HG03139 (cell line): ENCODE results near the gene NUP214.
"Not testable (repeated sequence)": the region's sequence is repeated elsewhere in the genome, so short reads cannot be mapped to it uniquely, and the experiment has no call there.

Experiments
- ATAC-seq: cut with Tn5 transposase; IDR thresholded peaks from one replicate; pipeline ENCODE4 v1.9.1; 2021; ENCODE audit not compliant: unreplicated experiment

Gene NUP214

GRCh38 chr9:131116281-131117120, 8.9 kb upstream of the NUP214 start:
- ATAC-seq, result no peak

DNA sequence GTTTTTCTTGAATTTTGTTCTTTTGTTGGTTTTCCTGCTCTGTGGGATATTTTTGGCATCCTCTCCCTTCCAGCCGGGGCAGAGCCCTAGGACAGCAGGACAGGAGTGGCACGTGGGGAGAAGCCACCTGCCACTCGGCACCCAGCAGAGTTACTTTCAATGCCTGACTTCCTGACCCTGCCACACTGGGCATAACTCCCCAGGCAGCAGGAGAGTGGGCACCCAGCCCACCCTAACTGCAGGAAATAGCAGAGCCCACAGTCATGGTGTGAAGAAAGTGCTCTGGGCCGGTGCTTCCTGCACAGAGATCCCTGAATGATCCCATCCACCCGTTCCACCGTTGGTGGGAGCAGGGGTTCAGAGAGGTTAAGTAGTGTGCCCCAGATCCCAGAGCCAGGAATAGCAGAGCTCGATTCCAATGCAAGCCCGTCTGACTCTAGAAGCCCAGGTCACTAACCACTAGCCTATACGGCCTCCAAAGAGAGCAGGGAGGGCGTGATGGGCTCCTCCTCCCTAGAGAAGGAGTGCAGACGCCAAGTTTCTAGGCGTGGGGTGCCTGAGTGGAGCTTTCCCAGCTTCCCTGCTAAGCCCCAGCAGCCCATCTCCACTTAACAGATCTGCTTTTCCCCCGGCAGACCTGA, 8.1 kb upstream of the NUP214 start:
- no peak for ATAC-seq

GRCh38 chr9:131117762-131118145, 7.6 kb upstream of the NUP214 start:
- no peak for ATAC-seq

GRCh38 chr9:131119600-131119999, 5.8 kb upstream of the NUP214 start:
- ATAC-seq, result no peak

GRCh38 chr9:131120620-131121228, 4.7 kb upstream of the NUP214 start:
- ATAC-seq, result no peak

DNA sequence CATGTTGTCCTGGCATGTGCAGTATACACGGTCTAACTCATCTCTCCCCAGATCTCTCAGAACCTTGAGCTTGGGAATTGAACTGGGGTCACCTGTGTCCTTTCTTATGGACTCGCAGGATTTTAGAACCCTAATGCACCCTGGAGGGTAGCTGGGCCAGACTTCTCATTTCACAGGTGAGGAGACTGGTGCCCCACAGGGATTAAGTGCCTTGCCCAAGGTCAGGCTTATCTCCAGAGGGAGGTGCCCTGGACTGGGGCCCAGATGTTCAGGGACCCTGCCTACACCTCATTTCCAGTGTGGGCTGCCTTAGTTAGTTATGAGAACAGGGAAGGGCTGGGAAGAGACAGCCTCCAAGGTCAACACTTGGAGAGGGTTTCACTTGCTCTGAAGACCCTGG, 4.0 kb upstream of the NUP214 start:
- no peak for ATAC-seq

GRCh38 chr9:131122158-131122557, 3.2 kb upstream of the NUP214 start:
- ATAC-seq, result no peak

DNA sequence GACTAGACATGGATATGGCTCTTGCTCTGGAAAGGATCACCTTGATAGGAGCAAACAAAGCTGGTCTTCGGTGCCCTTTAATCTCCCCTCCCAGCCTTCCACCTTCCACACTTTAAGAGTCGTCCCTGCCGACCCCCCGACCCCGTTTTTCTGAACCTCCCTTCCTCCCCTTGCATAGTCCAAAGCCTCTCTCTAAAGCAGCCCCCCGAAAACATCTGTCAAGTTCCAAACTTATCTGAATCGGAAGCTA, 423 bp upstream of the NUP214 start:
- ATAC-seq, result no peak

- ATAC-seq, result no peak
These were observed 657 bp downstream of the NUP214 start for GRCh38 chr9:131126059-131126426.

- no peak for ATAC-seq
These were observed 3.8 kb downstream of the NUP214 start for GRCh38 chr9:131129183-131129582.

DNA sequence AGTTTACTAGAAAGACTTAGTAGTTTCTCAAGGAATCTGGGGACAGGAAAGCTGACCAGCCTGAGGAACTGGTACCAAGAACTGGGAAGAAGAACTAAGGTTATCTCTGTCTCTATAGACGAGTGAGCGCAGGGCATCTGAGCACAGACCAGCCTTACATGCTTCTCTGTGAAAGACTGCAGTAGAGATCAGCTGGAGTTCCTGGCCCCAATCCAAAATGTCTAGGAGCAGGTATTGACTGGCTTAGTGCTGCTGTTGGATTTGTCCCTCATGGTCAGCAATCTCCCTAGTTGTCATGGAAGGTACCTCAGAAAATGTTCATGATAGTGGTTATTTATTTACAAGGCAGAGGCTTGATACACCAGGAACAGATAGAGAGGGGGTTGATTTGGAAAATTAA, 13.3 kb downstream of the NUP214 start:
- no peak for ATAC-seq

GRCh38 chr9:131140112-131140511, 14.7 kb downstream of the NUP214 start:
- no peak for ATAC-seq

DNA sequence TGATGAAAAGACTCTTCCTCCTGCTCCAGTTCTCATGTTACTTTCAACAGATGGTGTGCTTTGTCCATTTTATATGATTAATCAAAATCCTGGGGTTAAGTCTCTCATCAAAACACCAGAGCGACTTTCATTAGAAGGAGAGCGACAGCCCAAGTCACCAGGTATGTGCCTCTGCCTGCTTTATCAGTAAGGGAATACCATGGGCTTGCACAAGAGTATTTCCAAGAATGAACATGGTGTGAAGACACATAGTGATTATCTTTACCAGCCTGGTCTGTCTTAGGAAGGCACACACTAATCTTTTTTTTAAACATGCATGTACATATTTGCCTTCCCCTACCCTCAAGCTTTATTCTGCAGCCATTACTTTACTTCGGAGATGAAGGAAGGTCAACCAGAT, 15.2 kb downstream of the NUP214 start:
- ATAC-seq, result no peak

- no peak for ATAC-seq
These were observed 16.8 kb downstream of the NUP214 start for GRCh38 chr9:131142160-131142559.

DNA sequence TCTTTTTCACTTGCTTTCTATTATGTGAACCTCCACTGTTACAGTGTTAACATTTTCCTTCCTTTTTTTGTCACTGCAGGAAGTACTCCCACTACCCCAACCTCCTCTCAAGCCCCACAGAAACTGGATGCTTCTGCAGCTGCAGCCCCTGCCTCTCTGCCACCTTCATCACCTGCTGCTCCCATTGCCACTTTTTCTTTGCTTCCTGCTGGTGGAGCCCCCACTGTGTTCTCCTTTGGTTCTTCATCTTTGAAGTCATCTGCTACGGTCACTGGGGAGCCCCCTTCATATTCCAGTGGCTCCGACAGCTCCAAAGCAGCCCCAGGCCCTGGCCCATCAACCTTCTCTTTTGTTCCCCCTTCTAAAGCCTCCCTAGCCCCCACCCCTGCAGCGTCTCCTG, 18.8 kb downstream of the NUP214 start:
- ATAC-seq, result no peak

GRCh38 chr9:131145245-131145644, 19.9 kb downstream of the NUP214 start:
- no peak for ATAC-seq

GRCh38 chr9:131146186-131146585, 20.8 kb downstream of the NUP214 start:
- no peak for ATAC-seq

- no peak for ATAC-seq
These were observed 22.9 kb downstream of the NUP214 start for GRCh38 chr9:131148276-131148675.

DNA sequence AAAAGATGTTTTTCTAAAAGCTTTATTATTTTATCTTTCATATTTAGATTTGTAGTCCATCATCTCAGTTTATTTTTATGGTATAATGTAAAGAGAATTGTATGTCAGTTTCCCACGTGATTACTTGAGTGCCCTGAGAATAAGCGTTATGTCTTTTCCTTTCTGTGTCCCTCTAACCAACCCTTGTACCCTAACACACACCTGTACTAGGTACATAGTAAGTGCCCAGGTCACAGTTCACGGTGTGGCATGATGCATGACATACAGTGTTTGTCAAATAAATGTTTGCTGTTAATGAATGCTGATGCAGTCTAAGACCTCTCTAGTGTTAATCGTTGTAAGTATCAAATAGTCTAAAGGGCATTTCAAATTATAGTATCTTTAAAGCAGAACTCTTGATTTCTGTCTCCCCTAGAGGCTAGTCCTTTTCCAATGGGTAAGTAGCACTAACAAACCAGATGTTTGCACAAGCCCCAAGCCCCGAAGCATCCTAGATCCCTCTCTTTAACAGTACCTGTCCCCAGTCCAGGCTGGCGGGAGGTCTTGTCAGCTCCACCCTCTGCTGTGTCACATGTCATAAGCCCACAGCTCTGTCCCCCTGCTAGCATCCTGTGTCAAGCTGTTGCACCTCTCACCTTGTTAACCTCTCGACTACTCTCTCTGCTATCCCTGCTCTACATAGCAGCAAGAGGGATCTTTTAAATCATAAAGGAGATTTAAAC, 23.7 kb downstream of the NUP214 start:
- ATAC-seq, result no peak

DNA sequence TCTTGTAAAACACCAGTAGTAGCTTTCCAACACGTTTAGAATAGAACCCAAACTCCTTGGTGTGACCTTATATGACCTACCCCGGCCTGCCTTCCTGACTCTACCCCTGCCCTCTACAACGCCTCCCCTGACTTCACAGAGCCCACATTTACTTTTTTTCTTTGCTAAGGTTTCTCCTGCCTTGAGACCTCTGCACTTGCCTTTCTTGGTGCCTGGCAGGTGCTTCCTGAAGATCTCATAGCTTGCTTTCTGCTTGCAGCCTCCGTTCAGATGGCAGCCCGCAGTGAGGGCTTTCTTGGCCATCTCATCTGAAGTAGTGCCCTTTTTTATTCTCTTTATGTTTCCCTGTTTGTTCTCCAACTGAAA, 24.3 kb downstream of the NUP214 start:
- ATAC-seq, result no peak

- ATAC-seq, result no peak
These were observed 28.2 kb downstream of the NUP214 start for GRCh38 chr9:131153595-131153994.

DNA sequence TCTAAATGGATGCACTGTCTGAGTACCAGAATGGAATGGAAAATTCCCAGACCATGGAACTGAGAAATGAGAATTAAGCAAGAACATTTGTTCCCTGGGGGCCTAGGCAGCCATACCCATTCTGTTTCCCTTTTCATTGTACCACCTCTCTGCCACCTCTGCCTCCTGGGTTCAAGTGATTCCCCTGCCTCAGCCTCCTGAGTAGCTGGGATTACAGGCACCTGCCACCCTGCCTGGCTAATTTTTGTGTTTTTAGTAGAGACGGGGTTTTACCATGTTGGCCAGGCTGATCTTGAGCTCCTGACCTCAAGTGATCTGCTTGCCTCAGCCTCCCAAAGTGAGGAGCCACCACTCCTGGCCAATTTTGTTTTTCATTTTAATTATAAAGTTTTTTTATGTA, 33.3 kb downstream of the NUP214 start:
- ATAC-seq, result not testable (repeated sequence)
